A673 (cell line): ENCODE data around the gene SLC4A7. TPM values are rescaled to one million over a fixed set of nuclear protein-coding genes. Genes with fewer than 3 reads are reported as not detected.
"Not testable (repeated sequence)": the region's sequence is repeated elsewhere in the genome, so short reads cannot be mapped to it uniquely, and the experiment has no call there.

ENCODE experiments used
- BruUV-seq: library from RNA; stranded (reverse); fragments of 400-500 nt; replicated peaks from 2 replicates; lab custom pipeline; 2021; lab: Mats Ljungman, UMichigan
- CTCF ChIA-PET: fragments of 300-600 bp; sonication (Branson Sonifier 250); formaldehyde crosslinking; loops from one replicate; lab custom pipeline; 2022; ENCODE audit warnings: antibody characterized with exemption; lab: Charles Lee
- POLR2A ChIA-PET: fragments of 300-600 bp; sonication (Branson Sonifier 250); formaldehyde crosslinking; loops from one replicate; lab custom pipeline; 2022; ENCODE audit warnings: antibody characterized with exemption; ENCODE audit not compliant: low non-redundant PET; lab: Charles Lee
- DNase-seq: peaks from one replicate; pipeline ENCODE4 v3.0.0-alpha.2; 2015; ENCODE audit warnings: low spot score
- H3K27ac ChIP-seq: fragments of 200-600 bp; sonication (generic); 2 replicates; pipeline ENCODE4 v1.5.1; 2016; ENCODE audit warnings: mixed run types, low read depth, mild to moderate bottlenecking, mixed read lengths, antibody characterized with exemption, low read length; ENCODE audit not compliant: poor library complexity, severe bottlenecking
- H3K27me3 ChIP-seq: fragments of 200-600 bp; sonication (generic); replicated peaks from 2 replicates; pipeline ENCODE4 v1.6.1; 2017; ENCODE audit warnings: mixed run types, low read depth, mild to moderate bottlenecking, mixed read lengths, antibody characterized with exemption, low read length; ENCODE audit not compliant: insufficient read depth, poor library complexity
- H3K36me3 ChIP-seq: fragments of 200-600 bp; sonication (generic); 2 replicates; pipeline ENCODE4 v1.6.1; 2016; ENCODE audit warnings: mixed run types, mild to moderate bottlenecking, mixed read lengths, antibody characterized with exemption, low read length; ENCODE audit not compliant: insufficient read depth, poor library complexity, severe bottlenecking
- H3K4me1 ChIP-seq: fragments of 200-600 bp; sonication (generic); 2 replicates; pipeline ENCODE4 v1.6.1; 2017; ENCODE audit warnings: mixed run types, mild to moderate bottlenecking, mixed read lengths, antibody characterized with exemption, low read length; ENCODE audit not compliant: insufficient read depth, poor library complexity, severe bottlenecking
- H3K4me3 ChIP-seq: fragments of 200-600 bp; sonication (generic); 2 replicates; pipeline ENCODE4 v1.5.1; 2016; ENCODE audit warnings: low read depth, mixed run types, mild to moderate bottlenecking, mixed read lengths, low read length; ENCODE audit not compliant: poor library complexity, severe bottlenecking
- H3K9me3 ChIP-seq: fragments of 200-600 bp; sonication (generic); 2 replicates; pipeline ENCODE4 v1.6.1; 2016; ENCODE audit warnings: mixed run types, low read depth, mild to moderate bottlenecking, mixed read lengths, antibody characterized with exemption, low read length; ENCODE audit not compliant: poor library complexity, severe bottlenecking
- EZH2 ChIP-seq: fragments of 200-600 bp; sonication (generic); IDR thresholded peaks from 2 replicates; pipeline ENCODE4 v1.6.1; 2017; ENCODE audit warnings: borderline replicate concordance, low read depth, mild to moderate bottlenecking, mixed read lengths, antibody characterized with exemption, low read length; ENCODE audit not compliant: poor library complexity, severe bottlenecking
- intact Hi-C: fragments of 100-400 bp; cut with micrococcal nuclease; formaldehyde crosslinking; loops from one replicate; pipeline ENCODE4 v1.10.0; 2022; ENCODE audit not compliant: unreplicated experiment
- total RNA-seq: library from RNA; stranded (reverse); gene quantifications from 2 replicates; pipeline ENCODE4 v1.2.3, GENCODE V29; 2021
- TF ChIP-seq, protein P1 (sequence below): fragments of 300-800, 200-600 bp; sonication (generic); conservative IDR thresholded peaks from 2 replicates; pipeline ENCODE4 v1.5.1; 2017; ENCODE audit warnings: low read depth, mild to moderate bottlenecking, antibody characterized with exemption, low read length, moderate library complexity, mixed read lengths

Gene SLC4A7
- total RNA-seq, 1 experiment from 2014 or later, result 22.6 TPM

DNA sequence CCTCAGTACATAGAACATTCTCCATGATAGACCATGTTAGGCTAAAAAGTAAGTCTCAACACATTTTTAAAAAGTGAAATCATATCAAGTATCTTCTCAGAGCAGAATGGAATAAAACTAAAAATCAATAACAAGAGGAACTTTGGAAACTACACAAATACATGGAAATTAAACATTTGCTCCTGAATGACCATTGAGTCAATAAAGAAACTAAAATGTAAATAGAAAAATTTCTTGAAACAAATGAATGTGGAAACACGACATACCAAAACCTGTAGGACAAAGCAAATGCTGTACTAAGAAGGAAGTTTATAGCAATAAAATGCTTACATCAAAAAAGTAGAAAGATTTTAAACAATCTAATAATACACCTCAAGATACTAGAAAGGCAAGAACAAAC lies 148.6 kb downstream of the SLC4A7 start:
- no peaks in the 10 kb centered on the region for H3K4me1 ChIP-seq
- no peak for TF ChIP-seq EZH2
- TF ChIP-seq, protein P1, sequence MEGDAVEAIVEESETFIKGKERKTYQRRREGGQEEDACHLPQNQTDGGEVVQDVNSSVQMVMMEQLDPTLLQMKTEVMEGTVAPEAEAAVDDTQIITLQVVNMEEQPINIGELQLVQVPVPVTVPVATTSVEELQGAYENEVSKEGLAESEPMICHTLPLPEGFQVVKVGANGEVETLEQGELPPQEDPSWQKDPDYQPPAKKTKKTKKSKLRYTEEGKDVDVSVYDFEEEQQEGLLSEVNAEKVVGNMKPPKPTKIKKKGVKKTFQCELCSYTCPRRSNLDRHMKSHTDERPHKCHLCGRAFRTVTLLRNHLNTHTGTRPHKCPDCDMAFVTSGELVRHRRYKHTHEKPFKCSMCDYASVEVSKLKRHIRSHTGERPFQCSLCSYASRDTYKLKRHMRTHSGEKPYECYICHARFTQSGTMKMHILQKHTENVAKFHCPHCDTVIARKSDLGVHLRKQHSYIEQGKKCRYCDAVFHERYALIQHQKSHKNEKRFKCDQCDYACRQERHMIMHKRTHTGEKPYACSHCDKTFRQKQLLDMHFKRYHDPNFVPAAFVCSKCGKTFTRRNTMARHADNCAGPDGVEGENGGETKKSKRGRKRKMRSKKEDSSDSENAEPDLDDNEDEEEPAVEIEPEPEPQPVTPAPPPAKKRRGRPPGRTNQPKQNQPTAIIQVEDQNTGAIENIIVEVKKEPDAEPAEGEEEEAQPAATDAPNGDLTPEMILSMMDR, result no peak
- no peak for DNase-seq
- H3K9me3 ChIP-seq, result no peaks in the 10 kb centered on the region
- H3K27ac ChIP-seq, result no peak overlapping the region
- H3K4me3 ChIP-seq, result no peak overlapping the region
- BruUV-seq, result no TSS peak
- no peaks in the 10 kb centered on the region for H3K27me3 ChIP-seq
- intact Hi-C loops, result no loop called here
- H3K36me3 ChIP-seq, result no peaks in the 10 kb centered on the region
- CTCF ChIA-PET, result no interaction called here
- POLR2A ChIA-PET, result no interaction called here

DNA sequence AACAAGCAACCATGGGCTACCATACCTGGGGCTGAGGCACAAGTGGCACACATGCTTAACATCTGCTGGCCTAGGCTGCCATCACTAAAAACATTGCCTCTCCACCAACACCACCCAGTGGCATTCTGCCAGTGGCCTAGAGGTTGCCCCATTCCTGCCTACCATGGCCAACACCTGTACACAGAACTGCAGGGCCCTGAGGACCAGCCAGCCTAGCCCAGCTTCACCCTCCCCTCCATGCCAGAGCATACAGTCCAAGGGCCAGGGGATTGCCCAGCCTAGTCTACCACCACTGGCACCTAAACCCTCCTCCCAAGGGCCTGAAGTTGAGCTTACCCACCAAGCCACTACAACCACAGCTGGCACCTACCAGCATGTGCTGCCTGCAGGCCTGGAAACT lies 150.3 kb downstream of the SLC4A7 start:
- Histone ChIP-seq H3K4me1 (no peaks in the 10 kb centered on the region), H3K27ac (no peak overlapping the region), H3K4me3 (no peak overlapping the region), H3K36me3 (no peaks in the 10 kb centered on the region), H3K9me3 (no peaks in the 10 kb centered on the region), H3K27me3 (no peaks in the 10 kb centered on the region)
- CTCF ChIA-PET, result no interaction called here
- DNase-seq, result no peak
- intact Hi-C loops, result no loop called here
- no peak for TF ChIP-seq EZH2
- TF ChIP-seq, protein P1, result no peak
- no TSS peak for BruUV-seq
- POLR2A ChIA-PET, result interaction anchor here (0.7 kb wide), 1 partner anchor 954 kb away, joined by 3 read pairs; no protein-coding TSS in a partner anchor

DNA sequence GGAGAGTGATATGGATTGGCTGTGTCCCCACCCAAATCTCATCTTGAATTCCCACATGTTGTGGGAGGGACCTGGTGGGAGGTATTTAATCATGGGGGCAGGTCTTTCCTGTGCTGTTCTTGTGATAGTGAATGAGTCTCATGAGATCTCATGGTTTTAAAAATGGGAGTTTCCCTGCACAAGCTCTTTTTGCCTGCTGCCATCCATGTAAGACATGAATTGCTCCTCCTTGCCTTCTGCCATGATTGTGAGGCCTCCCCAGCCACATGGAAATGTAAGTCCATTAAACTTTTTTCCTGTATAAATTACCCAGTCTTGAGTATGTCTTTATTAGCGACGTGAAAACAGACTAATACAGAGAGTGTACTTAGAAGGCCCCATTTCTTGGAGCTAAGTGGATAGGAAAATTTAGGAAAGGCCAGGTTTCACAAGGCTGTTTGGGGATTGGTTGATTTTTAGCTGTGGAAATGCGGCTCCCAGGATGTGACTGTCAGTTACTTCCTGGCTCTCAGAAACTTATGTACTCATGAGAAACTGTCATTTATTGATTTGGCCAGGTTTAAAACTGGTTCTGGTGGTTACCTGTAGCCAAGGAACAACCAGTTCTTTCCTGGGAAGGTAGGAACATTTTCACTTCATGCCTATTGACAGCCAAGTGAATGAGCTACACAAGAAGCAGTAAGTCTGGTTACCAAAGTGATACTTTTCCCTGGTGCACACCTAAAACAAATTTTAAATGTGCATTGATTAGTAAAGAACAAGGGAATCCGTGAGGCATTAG lies 155.0 kb downstream of the SLC4A7 start:
- H3K27me3 ChIP-seq, intact Hi-C loops, CTCF ChIA-PET, H3K36me3 ChIP-seq, H3K4me1 ChIP-seq, DNase-seq, H3K4me3 ChIP-seq, H3K9me3 ChIP-seq, H3K27ac ChIP-seq, BruUV-seq, POLR2A ChIA-PET: not testable (repeated sequence)
